Stimulated activated CD8-positive, alpha-beta memory T cell treated with anti-CD3 and anti-CD28 coated beads, Interleukin-2, amount 100 ng/mL, for 48 hours (primary cell): ENCODE data around the gene POLN.
"Not testable (repeated sequence)": the region's sequence is repeated elsewhere in the genome, so short reads cannot be mapped to it uniquely, and the experiment has no call there.

Source experiments
- DNase-seq, 2 donors: peaks; one replicate each; pipeline ENCODE4 v3.0.0-alpha.2; 2020; ENCODE audit warnings: low read depth in 2 of 2

POLN gene

GRCh38 chr4:2042204-2042946, 199.5 kb downstream of the POLN start:
- DNase-seq = no peak

- DNase-seq = peak; percentile 84 to 90
These were observed 200.4 kb downstream of the POLN start for GRCh38 chr4:2041239-2042130.

- no peak for DNase-seq
These were observed 201.3 kb downstream of the POLN start for GRCh38 chr4:2040391-2041238.

- no peak for DNase-seq
These were observed 205.1 kb downstream of the POLN start for GRCh38 chr4:2036866-2037265.

GRCh38 chr4:2036327-2036726, 205.6 kb downstream of the POLN start:
- DNase-seq = no peak

GRCh38 chr4:2031161-2031560, 210.8 kb downstream of the POLN start:
- not testable (repeated sequence) for DNase-seq

GRCh38 chr4:2027120-2027519, 214.8 kb downstream of the POLN start:
- not testable (repeated sequence) for DNase-seq

GRCh38 chr4:2025817-2026216, 216.1 kb downstream of the POLN start:
- no peak for DNase-seq

- no peak for DNase-seq
These were observed 217.2 kb downstream of the POLN start for GRCh38 chr4:2024683-2025082.
